Duodenal mucosa (tissue), 2 donors: ENCODE data around the gene BNIP5.

Experiments used
- H3K27ac ChIP-seq: one replicate; pipeline ENCODE4 v1.7.0; 2013; ENCODE audit warnings: low read depth, low read length
- H3K27me3 ChIP-seq, 2 donors: one replicate each; pipeline ENCODE4 v1.7.0; 2013; ENCODE audit warnings: low read length in 2 of 2, control low read depth in 1 of 2; ENCODE audit not compliant: insufficient read depth in 2 of 2, control insufficient read depth in 1 of 2
- H3K36me3 ChIP-seq, 2 donors: one replicate each; pipeline ENCODE4 v1.7.0; 2013; ENCODE audit warnings: low read length in 2 of 2, control low read depth in 1 of 2; ENCODE audit not compliant: insufficient read depth in 2 of 2, control insufficient read depth in 1 of 2
- H3K4me1 ChIP-seq, 2 donors: one replicate each; pipeline ENCODE4 v1.7.0; 2013; ENCODE audit warnings: low read length in 2 of 2, control low read depth in 1 of 2; ENCODE audit not compliant: insufficient read depth in 2 of 2, control insufficient read depth in 1 of 2
- H3K4me3 ChIP-seq, 2 donors: one replicate each; pipeline ENCODE4 v1.7.0; 2013; ENCODE audit warnings: low read length in 2 of 2, low read depth in 1 of 2
- H3K9ac ChIP-seq, 2 donors: one replicate each; pipeline ENCODE4 v1.7.0; 2013; ENCODE audit warnings: low read length in 2 of 2, low read depth in 1 of 2
- H3K9me3 ChIP-seq, 2 donors: one replicate each; pipeline ENCODE4 v1.7.0; 2013; ENCODE audit warnings: low read length in 2 of 2, control low read depth in 1 of 2; ENCODE audit not compliant: control insufficient read depth in 1 of 2

Gene BNIP5

DNA sequence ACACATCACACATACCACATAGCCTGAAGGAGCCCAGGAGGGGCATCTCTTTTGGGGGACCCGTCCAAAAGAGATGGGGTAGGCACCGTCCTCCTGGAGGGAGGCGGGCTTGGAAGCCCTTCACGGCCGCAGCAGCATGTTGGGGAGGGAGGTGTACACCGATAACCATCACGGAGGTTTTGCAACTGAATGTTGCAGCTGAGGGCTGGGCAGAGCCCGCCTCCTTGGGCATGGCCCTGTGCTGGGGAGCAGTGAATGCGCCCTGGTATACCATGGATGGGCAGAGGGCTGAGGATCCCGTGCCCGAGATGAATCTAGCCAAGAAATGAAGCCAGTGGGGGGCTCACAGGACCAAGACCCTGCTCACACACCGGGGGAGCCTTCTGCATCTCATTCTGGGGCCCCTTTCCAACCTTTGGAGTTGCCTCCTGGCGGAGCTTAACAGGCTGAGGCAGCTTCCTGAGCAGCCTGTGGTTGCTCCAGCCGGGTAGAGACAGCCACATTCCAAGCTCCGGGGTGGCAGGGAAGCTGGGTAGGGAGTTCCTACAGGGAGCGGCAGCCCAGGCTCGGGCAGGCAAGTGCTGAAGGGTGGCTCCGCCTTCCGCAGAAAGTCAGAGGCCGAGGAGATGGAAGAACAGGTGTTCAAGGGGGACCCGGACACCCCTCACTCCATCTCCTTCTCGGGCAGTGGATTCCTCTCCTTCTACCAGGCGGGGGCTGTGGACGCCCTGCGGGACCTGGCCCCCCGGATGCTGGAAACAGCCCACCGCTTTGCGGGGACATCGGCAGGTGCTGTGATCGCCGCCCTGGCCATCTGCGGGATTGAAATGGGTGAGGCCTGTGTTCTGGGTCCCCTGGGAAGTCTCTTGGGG lies 66.6 kb downstream of the BNIP5 start, which contains the start of gene PNPLA1:
PNPLA1 (plus strand) TSS at position 227 of the 872 bp plus-strand sequence; CDS start at position 627, 400 bp downstream.
- no peak within 1 kb of the TSS for H3K9ac ChIP-seq
- no peak within 1 kb of the TSS for H3K27ac ChIP-seq
- no peaks in the 10 kb centered on the region for H3K36me3 ChIP-seq
- H3K4me3 ChIP-seq: no peak within 1 kb of the TSS
- peaks cover 0 to 10% of the 10 kb centered on the region in 2 donors for H3K9me3 ChIP-seq
- H3K4me1 ChIP-seq: peaks cover 0 to 7% of the 10 kb centered on the region in 2 donors
- peaks cover 0 to 8% of the 10 kb centered on the region in 2 donors for H3K27me3 ChIP-seq

DNA sequence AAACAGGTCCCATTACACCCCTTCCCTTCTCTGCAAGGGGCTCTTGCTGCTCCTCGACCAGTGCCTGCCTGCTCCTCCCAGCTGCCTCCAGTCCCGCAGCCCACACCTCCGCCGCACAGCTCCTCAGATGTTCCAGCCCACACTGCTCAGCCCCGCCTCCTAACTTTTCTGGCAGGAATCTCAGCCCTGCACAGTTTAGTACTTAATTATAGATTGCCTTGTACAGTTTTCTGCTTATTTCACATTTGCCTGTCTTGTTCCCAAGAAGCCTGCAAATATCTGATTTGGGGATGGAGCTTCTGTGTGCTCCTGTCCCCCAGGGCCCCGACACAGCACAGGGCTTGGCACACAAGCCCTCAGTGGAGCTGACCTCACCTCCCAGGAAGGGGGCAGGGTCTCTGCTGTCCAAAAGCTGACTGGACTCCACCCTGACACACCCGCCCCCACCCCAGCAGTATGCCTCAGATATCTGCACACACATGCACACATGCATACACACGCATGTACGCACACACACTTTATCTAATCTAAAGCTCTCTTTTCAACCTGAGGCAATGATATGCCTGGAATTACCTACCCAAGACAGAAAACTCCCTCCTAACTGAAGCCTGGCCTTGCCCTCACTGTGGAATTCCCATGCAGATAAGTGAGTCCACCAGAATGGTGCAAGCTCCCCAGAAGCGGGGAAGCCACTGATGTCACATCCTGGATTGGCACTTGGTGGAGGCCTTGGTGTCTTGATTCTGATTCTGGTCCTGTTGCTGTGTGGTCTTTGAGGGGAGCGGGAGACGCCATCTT lies 68.0 kb downstream of the BNIP5 start:
- Histone ChIP-seq H3K36me3 (no peaks in the 10 kb centered on the region), H3K27me3 (peaks cover 0 to 7% of the 10 kb centered on the region in 2 donors), H3K9me3 (peaks cover 0 to 10% of the 10 kb centered on the region in 2 donors), H3K27ac (no peak overlapping the region), H3K9ac (no peak overlapping the region), H3K4me3 (no peak overlapping the region), H3K4me1 (peaks cover 0 to 7% of the 10 kb centered on the region in 2 donors)

DNA sequence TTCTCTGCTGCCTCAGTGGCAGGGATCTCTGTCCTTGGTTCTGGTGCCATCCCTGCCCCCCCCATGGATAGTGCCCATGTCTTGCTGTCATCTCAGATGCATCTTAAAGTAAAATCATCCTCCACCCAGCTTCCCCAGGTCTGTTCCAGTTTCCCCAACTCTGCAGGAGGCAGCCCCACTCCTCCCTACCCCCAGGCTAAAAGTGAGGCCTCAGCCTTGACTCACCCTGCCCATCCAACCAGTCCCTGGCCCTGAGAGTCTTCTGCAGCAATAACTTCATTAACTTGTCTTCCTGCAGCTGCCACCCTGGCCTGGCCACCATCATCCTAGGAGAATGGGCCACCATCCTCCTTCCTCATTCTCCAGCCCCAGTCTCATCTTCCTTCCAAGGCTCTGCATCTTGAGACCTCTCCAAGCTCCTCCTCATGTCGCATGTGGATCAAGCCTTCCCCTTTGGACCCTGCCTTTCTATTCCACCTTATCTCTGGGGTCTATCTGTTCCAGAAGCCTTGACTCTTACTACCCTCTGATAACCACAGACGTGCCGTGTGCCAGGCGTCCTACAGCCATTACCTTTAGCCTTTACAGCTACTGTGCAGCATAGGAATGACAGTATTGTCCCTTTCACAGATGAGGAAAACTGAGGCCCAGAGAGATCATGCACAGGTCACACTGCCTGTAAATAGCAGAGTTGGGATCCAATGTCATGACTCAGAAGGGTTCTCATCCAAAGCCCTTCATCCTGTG lies 68.8 kb downstream of the BNIP5 start:
- Histone ChIP-seq H3K4me3 (no peak overlapping the region), H3K9me3 (peaks cover 0 to 10% of the 10 kb centered on the region in 2 donors), H3K4me1 (peaks cover 0 to 7% of the 10 kb centered on the region in 2 donors), H3K27ac (no peak overlapping the region), H3K9ac (no peak overlapping the region), H3K36me3 (no peaks in the 10 kb centered on the region), H3K27me3 (peaks cover 0 to 6% of the 10 kb centered on the region in 2 donors)

DNA sequence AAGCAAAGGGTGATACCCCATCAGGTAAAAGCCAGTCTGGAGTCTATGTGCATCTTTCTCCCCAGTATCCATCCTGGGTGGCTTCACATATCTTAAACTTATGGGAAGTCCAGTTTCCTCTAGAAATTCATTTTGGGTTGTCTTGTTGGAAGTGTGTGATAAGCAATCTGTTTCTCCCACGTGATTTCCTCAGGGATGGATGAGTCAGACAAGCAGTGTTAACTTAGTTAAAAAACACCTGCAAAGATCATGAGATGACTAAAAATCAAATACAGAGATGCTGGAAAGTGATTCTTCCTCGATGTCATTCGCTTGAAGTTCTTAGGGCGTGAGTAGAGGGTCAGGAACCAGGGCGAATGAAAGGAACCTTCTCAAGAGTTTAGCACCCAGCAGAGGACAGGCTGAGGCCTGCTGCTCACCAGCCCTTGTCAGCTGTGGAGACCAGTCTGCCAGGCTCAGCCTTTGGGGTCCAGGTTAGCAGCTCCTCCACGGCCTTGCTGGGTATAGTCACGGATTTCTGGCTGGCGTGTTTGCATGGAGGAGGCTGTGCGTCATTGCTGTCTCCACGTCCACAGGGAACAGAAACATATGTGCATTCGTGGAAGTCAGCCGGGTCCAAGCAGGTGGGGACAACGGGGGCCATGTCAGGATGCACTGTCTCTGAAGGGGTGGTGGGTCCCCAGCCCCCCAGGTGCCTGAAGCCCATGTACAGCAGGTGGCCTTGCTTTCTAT lies 69.6 kb downstream of the BNIP5 start:
- Histone ChIP-seq H3K27ac (no peak overlapping the region), H3K9me3 (peaks cover 0 to 10% of the 10 kb centered on the region in 2 donors), H3K36me3 (no peaks in the 10 kb centered on the region), H3K27me3 (peaks cover 0 to 6% of the 10 kb centered on the region in 2 donors), H3K4me1 (peaks cover 0 to 7% of the 10 kb centered on the region in 2 donors), H3K9ac (no peak overlapping the region), H3K4me3 (no peak overlapping the region)
